Activated CD8-positive, alpha-beta memory T cell treated with anti-CD3 and anti-CD28 coated beads for 4 hours (primary cell): ENCODE data around the gene CGRRF1.

Experiments
- DNase-seq, 2 donors: peaks; one replicate each; pipeline ENCODE4 v3.0.0-alpha.2; 2020; ENCODE audit warnings: low read depth in 2 of 2

The CGRRF1 gene

DNA sequence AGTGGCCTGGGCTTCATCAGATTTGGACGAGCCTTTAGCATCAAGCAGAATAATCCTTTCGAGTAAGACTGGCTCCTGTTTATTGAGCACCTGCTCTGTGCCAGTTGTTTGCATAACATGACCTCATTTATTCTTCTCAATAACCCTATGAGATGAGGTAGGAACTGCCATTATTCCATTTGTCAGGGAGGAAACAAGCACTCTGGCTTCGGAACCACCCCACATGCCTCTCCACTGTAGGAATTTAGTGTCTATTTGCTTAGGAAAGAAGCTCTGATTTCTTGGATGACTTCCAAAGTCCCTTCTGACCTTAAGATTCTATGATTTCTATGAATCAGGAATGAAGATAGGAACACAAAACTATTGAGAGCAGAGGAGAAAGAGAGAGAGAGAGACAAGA lies 68.3 kb downstream of the CGRRF1 start:
- no peak for DNase-seq

DNA sequence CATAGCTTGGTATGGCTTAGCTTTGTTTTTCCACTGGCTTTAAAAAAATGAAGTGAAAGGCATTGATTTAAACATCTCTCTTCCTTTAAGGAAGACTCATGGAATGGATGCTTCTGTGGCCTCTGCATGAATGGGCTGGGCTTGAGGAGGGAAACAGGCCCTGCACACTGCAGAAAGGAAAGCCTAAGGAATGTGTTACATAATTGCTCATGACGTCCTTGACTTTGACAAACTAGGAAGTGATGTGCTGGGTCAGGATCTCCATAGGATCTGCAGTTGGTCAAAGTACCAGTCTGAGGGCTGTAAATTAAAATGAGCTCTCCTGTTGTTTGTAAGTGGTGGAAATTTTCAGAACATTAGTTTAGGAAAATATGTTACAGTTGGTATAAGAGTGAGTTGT lies 69.9 kb downstream of the CGRRF1 start:
- DNase-seq, result no peak

DNA sequence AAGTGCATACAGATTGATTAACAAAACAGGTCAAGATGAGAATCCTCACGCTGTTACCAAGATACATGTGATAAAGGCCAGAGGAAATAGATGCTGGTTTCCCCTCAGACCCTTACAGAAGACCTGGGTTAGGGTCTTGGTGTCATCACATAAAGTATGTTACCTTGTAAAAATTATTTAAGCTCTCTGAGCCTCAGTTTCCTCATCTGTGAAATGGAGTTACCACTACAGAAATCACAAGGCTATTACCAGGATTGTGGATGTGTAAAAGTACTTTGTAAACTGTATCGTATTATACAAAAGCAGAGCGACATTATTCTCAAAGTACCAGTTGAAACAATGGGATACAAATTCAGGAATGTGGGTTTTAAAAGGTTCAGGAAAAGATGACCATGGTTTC lies 71.2 kb downstream of the CGRRF1 start:
- no peak for DNase-seq

DNA sequence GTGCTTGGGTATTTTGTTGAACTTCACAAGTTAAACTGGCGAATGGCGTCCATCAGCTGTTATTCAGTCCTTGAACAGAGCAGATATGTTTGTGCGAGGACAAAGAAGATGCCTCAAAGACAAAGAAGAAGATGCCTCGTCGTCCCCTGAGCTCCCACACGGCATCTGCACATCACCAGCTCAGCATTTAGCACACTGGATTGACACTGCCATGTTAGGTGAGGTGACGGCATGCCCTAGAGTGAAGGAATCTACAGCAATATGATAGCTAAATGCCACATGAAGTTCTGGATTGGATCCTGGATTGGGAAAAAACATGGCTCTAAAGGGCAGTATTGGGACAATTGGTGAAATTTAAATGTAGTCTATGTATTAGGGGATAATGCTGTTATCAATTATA lies 72.6 kb downstream of the CGRRF1 start:
- DNase-seq, result no peak

DNA sequence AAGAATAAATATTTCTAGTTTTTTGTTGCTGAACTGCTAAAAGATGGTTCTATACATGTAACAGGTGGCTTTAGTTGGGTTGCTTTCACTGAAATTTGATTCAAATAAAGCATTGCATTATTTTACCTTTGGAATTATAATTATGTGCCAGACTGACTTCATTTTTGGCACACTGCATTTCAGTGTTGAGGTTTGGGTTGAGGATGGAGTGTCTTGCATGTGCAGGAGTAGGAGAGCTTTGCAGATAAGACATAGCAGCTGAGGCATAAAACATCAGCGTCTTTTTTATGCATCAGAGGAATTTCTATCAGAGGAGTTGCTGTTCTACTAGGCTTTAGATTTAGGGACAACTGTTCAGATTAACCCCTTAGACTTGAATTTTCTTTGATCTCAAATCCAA lies 74.4 kb downstream of the CGRRF1 start:
- DNase-seq, result no peak

DNA sequence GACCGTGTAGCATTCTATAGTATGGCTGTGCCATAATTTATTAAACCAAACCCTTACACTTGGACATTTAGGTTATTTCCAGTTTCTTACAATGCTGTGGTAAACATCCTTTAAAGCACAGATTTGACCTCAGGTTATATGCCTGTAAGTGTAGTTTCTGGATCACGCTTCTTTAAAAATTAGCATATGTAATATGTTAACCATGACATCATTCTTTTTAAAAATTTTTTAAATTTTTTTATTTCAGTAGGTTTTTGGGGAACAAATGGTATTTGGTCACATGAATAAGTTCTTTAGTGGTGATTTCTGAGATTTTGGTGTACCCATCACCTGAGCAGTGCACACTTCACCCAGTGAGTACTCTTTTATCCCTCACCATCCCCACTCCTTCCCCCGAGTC lies 75.5 kb downstream of the CGRRF1 start:
- no peak for DNase-seq
